ENCODE data around the gene NRAS.
"Not testable (repeated sequence)": the region's sequence is repeated elsewhere in the genome, so short reads cannot be mapped to it uniquely, and the experiment has no call there.

The NRAS gene

GRCh38 chr1:114716304-114717170 is at the start of gene NRAS:
NRAS (minus strand) TSS chr1:114716771; CDS start chr1:114716160, 611 bp downstream.
- DNase-seq (ENCODE audit: low read depth), result peak; percentile 41

GRCh38 chr1:114764689-114765088 is 48.1 kb upstream of the NRAS start:
- no peak for DNase-seq (ENCODE audit: low read depth)

GRCh38 chr1:114758256-114758832 is 41.8 kb upstream of the NRAS start:
- no peak for DNase-seq (ENCODE audit: low read depth)

GRCh38 chr1:114757455-114758255 is 41.1 kb upstream of the NRAS start, which contains the start of gene CSDE1:
CSDE1 (minus strand) TSS chr1:114757984; CDS start chr1:114739890, 18,094 bp downstream.
- DNase-seq (ENCODE audit: low read depth), result peak; percentile 85

GRCh38 chr1:114756949-114757454 is 40.4 kb upstream of the NRAS start:
- DNase-seq (ENCODE audit: low read depth), result no peak

- no peak for DNase-seq (ENCODE audit: low read depth)
Measured at GRCh38 chr1:114756009-114756892, 39.7 kb upstream of the NRAS start.

- no peak for DNase-seq (ENCODE audit: low read depth)
Measured at GRCh38 chr1:114755006-114755931, 38.7 kb upstream of the NRAS start.

GRCh38 chr1:114753702-114754101 is 37.1 kb upstream of the NRAS start:
- not testable (repeated sequence) for DNase-seq (ENCODE audit: low read depth)

GRCh38 chr1:114753143-114753542 is 36.6 kb upstream of the NRAS start:
- DNase-seq (ENCODE audit: low read depth), result no peak

GRCh38 chr1:114750780-114751179 is 34.2 kb upstream of the NRAS start:
- DNase-seq (ENCODE audit: low read depth), result no peak

GRCh38 chr1:114749835-114750234 is 33.3 kb upstream of the NRAS start:
- no peak for DNase-seq (ENCODE audit: low read depth)

- DNase-seq (ENCODE audit: low read depth), result no peak
Measured at GRCh38 chr1:114746450-114747121, 30.0 kb upstream of the NRAS start.

GRCh38 chr1:114745291-114745690 is 28.7 kb upstream of the NRAS start:
- no peak for DNase-seq (ENCODE audit: low read depth)

GRCh38 chr1:114741963-114742746 is 25.6 kb upstream of the NRAS start:
- no peak for DNase-seq (ENCODE audit: low read depth)

- DNase-seq (ENCODE audit: low read depth), result no peak
Measured at GRCh38 chr1:114740331-114740730, 23.8 kb upstream of the NRAS start.

GRCh38 chr1:114737314-114737849 is 20.8 kb upstream of the NRAS start:
- no peak for DNase-seq (ENCODE audit: low read depth)

- DNase-seq (ENCODE audit: low read depth), result no peak
Measured at GRCh38 chr1:114735479-114735878, 18.9 kb upstream of the NRAS start.

GRCh38 chr1:114729782-114730181 is 13.2 kb upstream of the NRAS start:
- DNase-seq (ENCODE audit: low read depth), result no peak

GRCh38 chr1:114728553-114728952 is 12.0 kb upstream of the NRAS start:
- no peak for DNase-seq (ENCODE audit: low read depth)

Measured in GM04503 (cell line).